Endothelial cell (in vitro differentiated cells): ENCODE data around the gene TGFBR3. TPM values are rescaled to one million over a fixed set of nuclear protein-coding genes. Genes with fewer than 3 reads are reported as not detected.

ENCODE experiments used
- DNase-seq: peaks from one replicate; pipeline ENCODE4 v3.0.0; 2021; ENCODE audit warnings: low spot score
- H3K27ac Mint-ChIP-seq: one replicate; pipeline ENCODE4 v1.8.0; 2021; ENCODE audit warnings: mixed read lengths, inconsistent platforms; ENCODE audit not compliant: unreplicated experiment
- H3K27me3 Mint-ChIP-seq: one replicate; pipeline ENCODE4 v1.8.0; 2021; ENCODE audit warnings: mild to moderate bottlenecking, moderate library complexity, mixed read lengths, inconsistent platforms; ENCODE audit not compliant: unreplicated experiment
- H3K36me3 Mint-ChIP-seq: one replicate; pipeline ENCODE4 v1.8.0; 2021; ENCODE audit warnings: mild to moderate bottlenecking, low read depth, mixed read lengths, inconsistent platforms; ENCODE audit not compliant: unreplicated experiment
- H3K4me1 Mint-ChIP-seq: one replicate; pipeline ENCODE4 v1.8.0; 2021; ENCODE audit warnings: mild to moderate bottlenecking, mixed read lengths, inconsistent platforms; ENCODE audit not compliant: unreplicated experiment
- H3K4me3 Mint-ChIP-seq: one replicate; pipeline ENCODE4 v1.8.0; 2021; ENCODE audit warnings: mild to moderate bottlenecking, mixed read lengths, inconsistent platforms; ENCODE audit not compliant: unreplicated experiment
- H3K9me3 Mint-ChIP-seq: one replicate; pipeline ENCODE4 v1.8.0; 2021; ENCODE audit warnings: mixed read lengths, inconsistent platforms; ENCODE audit not compliant: unreplicated experiment
- CTCF ChIP-seq: fragments of 200-600 bp; sonication (generic); IDR thresholded peaks from one replicate; pipeline ENCODE4 v1.5.0; 2021; ENCODE audit warnings: antibody characterized with exemption; ENCODE audit not compliant: unreplicated experiment
- total RNA-seq: library from RNA; stranded (reverse); fragmentation: NEBNext Ultra II Directional; extraction: Animal tissue kit (Norgen Biotek cat#: 25700); gene quantifications from one replicate; pipeline ENCODE4 v1.2.1, GENCODE V29; 2021; ENCODE audit not compliant: unreplicated experiment

The TGFBR3 gene
- total RNA-seq, 1 donor from 2014 or later, result 39.2 TPM

GRCh38 chr1:91683598-91683951 lies 202.4 kb downstream of the TGFBR3 start:
- Mint-ChIP-seq H3K27ac (no peak overlapping the region), H3K27me3 (peaks cover 2% of the 10 kb centered on the region), H3K36me3 (peaks cover 6% of the 10 kb centered on the region), H3K4me3 (no peak overlapping the region), H3K4me1 (peaks cover 56% of the 10 kb centered on the region), H3K9me3 (no peaks in the 10 kb centered on the region)
- no peak for TF ChIP-seq CTCF
- DNase-seq, result no peak

GRCh38 chr1:91682882-91683597 lies 202.9 kb downstream of the TGFBR3 start:
- Mint-ChIP-seq H3K9me3 (no peaks in the 10 kb centered on the region), H3K27ac (no peak overlapping the region), H3K4me3 (no peak overlapping the region), H3K36me3 (peaks cover 4% of the 10 kb centered on the region), H3K4me1 (peaks cover 52% of the 10 kb centered on the region), H3K27me3 (peaks cover 2% of the 10 kb centered on the region)
- TF ChIP-seq CTCF, result no peak
- DNase-seq, result no peak

GRCh38 chr1:91680556-91681155 lies 205.3 kb downstream of the TGFBR3 start:
- H3K27ac Mint-ChIP-seq, result no peak overlapping the region
- no peaks in the 10 kb centered on the region for H3K36me3 Mint-ChIP-seq
- H3K9me3 Mint-ChIP-seq, result no peaks in the 10 kb centered on the region
- no peak for TF ChIP-seq CTCF
- DNase-seq, result no peak
- H3K4me3 Mint-ChIP-seq, result no peak overlapping the region
- H3K27me3 Mint-ChIP-seq, result peaks cover 2% of the 10 kb centered on the region
- H3K4me1 Mint-ChIP-seq, result peaks cover 31% of the 10 kb centered on the region

GRCh38 chr1:91679446-91679845 lies 206.5 kb downstream of the TGFBR3 start:
- Mint-ChIP-seq H3K27me3 (no peaks in the 10 kb centered on the region), H3K4me1 (peaks cover 20% of the 10 kb centered on the region), H3K9me3 (no peaks in the 10 kb centered on the region), H3K27ac (no peak overlapping the region), H3K4me3 (no peak overlapping the region), H3K36me3 (no peaks in the 10 kb centered on the region)
- no peak for DNase-seq
- no peak for TF ChIP-seq CTCF

- no peak overlapping the region for H3K4me3 Mint-ChIP-seq
- H3K27me3 Mint-ChIP-seq, result no peaks in the 10 kb centered on the region
- H3K4me1 Mint-ChIP-seq, result peaks cover 23% of the 10 kb centered on the region
- H3K36me3 Mint-ChIP-seq, result no peaks in the 10 kb centered on the region
- H3K27ac Mint-ChIP-seq, result no peak overlapping the region
- H3K9me3 Mint-ChIP-seq, result no peaks in the 10 kb centered on the region
- no peak for TF ChIP-seq CTCF
- no peak for DNase-seq
Observed at GRCh38 chr1:91676030-91676429, 209.9 kb downstream of the TGFBR3 start.
